AG04449 (cell line): ENCODE results near the gene FAM171A2.
"Not testable (repeated sequence)": the region's sequence is repeated elsewhere in the genome, so short reads cannot be mapped to it uniquely, and the experiment has no call there.

Experiments
- CTCF ChIA-PET: fragments of 350-600 bp; formaldehyde crosslinking; extraction: SDS; loops from one replicate; lab custom pipeline; 2021; ENCODE audit warnings: antibody characterized with exemption; lab: Yijun Ruan, JAX
- POLR2A ChIA-PET: fragments of 400-600, 350-600 bp; formaldehyde crosslinking; extraction: SDS; loops from one replicate; lab custom pipeline; 2020; ENCODE audit warnings: antibody characterized with exemption, inconsistent platforms; lab: Yijun Ruan, JAX
- DNase-seq: peaks from one replicate; pipeline ENCODE4 v3.0.0-alpha.2; 2010; ENCODE audit warnings: low read depth, low spot score
- H3K4me3 ChIP-seq: 2 replicates; pipeline ENCODE4 v1.5.1; 2011; ENCODE audit warnings: low read depth, mild to moderate bottlenecking, control low read depth, low read length
- TF ChIP-seq, protein P1 (sequence below): IDR thresholded peaks from one replicate; pipeline ENCODE4 v1.5.1; 2011; ENCODE audit warnings: mild to moderate bottlenecking, moderate library complexity, low read length, control low read depth, inconsistent platforms; ENCODE audit not compliant: insufficient read depth; ENCODE audit errors: missing control alignments

FAM171A2 gene

DNA sequence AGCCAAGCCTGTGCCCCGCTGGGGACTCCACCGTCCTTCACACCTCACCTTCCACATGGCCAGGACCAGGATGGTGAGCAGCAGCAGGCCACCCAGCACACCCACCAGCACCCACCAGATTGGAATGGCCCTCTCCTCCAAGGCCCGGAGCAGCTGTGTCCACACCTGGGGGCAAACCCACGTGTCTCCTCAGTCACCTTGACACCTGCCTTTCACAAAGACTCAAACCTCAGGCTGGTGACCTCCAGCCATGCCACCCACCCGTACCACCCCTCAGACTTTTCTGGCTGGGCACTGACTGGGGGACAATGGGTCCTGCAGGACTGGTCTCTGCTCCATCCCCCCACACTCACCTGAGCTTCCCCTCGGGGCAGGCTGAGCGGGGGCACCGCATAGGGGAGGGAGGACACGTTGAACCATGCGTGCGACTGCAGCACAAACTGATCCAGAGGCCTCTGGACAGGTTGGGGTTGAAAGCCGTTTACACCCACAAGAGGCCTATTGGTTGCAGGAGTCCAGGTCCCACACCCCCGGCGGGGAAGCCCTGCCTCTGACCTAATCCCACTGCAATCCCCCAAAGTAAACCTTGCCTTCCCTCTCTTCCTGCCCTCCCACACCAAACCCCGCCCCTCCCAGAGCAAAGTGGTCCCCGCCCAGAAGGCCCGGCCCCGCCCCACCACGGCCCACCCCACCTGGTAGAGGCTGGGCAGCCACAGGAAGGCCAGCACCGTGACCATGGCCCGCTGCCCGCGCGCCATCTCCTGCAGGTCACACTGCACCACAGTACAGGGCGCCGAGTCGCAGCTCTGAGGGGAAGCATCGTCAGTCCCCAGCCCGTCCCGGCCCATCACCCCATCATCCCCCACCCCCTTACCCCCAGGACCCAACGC, 10.9 kb upstream of the FAM171A2 start:
- no peak overlapping the region for H3K4me3 ChIP-seq
- ChIA-PET POLR2A (no interaction called here), CTCF (interaction anchor here (0.8 to 2.4 kb wide), 8 partner anchors 8 to 46 kb away, joined by 3 to 12 read pairs (median 6); partner anchors contain the start of genes FAM171A2 and GRN)
- TF ChIP-seq, protein P1, sequence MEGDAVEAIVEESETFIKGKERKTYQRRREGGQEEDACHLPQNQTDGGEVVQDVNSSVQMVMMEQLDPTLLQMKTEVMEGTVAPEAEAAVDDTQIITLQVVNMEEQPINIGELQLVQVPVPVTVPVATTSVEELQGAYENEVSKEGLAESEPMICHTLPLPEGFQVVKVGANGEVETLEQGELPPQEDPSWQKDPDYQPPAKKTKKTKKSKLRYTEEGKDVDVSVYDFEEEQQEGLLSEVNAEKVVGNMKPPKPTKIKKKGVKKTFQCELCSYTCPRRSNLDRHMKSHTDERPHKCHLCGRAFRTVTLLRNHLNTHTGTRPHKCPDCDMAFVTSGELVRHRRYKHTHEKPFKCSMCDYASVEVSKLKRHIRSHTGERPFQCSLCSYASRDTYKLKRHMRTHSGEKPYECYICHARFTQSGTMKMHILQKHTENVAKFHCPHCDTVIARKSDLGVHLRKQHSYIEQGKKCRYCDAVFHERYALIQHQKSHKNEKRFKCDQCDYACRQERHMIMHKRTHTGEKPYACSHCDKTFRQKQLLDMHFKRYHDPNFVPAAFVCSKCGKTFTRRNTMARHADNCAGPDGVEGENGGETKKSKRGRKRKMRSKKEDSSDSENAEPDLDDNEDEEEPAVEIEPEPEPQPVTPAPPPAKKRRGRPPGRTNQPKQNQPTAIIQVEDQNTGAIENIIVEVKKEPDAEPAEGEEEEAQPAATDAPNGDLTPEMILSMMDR: no peak
- no peak for DNase-seq

DNA sequence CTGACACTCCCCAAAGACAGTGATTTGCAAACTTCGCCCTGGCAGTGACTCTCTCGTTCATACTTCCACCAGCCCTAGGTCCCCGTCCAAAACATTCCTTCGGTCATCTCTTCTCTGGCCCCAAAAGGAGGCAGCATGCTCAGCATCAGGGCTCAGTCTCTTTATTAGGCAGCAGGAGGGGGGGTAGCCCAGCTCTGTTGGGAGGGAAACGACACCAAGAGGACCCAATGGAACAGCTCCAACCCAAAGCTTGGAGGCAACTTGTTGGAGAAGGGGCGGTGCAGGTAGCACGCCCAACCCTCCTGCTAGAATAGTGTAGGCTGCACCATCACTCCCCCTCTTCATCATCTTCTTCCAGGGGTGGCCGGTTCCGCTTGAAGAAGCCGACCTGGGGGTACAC, 8.4 kb upstream of the FAM171A2 start:
- POLR2A ChIA-PET: no interaction called here
- no peak for DNase-seq
- no peak overlapping the region for H3K4me3 ChIP-seq
- CTCF ChIA-PET: interaction anchor here (0.8 to 3.6 kb wide), 3 partner anchors 10 to 18 kb away, joined by 3 to 24 read pairs (median 4); partner anchors contain the start of gene FAM171A2
- TF ChIP-seq, protein P1: no peak

DNA sequence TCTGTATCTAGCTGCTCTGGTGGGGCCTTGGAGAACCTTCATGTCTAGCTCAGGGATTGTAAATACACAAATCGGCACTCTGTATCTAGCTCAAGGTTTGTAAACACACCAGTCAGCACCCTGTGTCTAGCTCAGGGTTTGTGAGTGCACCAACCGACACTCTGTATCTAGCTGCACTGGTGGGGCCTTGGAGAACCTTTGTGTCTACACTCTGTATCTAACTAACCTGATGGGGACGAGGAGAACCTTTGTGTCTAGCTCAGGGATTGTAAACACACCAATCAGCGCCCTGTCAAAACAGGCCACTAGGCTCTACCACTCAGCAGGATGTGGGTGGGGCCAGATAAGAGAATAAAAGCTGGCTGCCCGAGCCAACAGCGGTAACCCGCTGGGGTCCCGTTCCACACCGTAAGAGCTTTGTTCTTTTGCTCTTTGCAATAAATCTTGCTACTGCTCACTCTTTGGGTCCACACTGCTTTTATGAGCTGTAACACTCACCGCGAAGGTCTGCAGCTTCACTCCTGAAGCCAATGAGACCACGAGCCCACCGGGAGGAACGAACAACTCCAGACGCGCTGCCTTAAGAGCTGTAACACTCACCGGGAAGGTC, 5.9 kb upstream of the FAM171A2 start:
- POLR2A ChIA-PET, DNase-seq, H3K4me3 ChIP-seq: not testable (repeated sequence)
- CTCF ChIA-PET: interaction anchor here (1.0 to 3.6 kb wide), 4 partner anchors 7 to 176 kb away, joined by 3 to 24 read pairs (median 5); partner anchors contain the start of gene FAM171A2

DNA sequence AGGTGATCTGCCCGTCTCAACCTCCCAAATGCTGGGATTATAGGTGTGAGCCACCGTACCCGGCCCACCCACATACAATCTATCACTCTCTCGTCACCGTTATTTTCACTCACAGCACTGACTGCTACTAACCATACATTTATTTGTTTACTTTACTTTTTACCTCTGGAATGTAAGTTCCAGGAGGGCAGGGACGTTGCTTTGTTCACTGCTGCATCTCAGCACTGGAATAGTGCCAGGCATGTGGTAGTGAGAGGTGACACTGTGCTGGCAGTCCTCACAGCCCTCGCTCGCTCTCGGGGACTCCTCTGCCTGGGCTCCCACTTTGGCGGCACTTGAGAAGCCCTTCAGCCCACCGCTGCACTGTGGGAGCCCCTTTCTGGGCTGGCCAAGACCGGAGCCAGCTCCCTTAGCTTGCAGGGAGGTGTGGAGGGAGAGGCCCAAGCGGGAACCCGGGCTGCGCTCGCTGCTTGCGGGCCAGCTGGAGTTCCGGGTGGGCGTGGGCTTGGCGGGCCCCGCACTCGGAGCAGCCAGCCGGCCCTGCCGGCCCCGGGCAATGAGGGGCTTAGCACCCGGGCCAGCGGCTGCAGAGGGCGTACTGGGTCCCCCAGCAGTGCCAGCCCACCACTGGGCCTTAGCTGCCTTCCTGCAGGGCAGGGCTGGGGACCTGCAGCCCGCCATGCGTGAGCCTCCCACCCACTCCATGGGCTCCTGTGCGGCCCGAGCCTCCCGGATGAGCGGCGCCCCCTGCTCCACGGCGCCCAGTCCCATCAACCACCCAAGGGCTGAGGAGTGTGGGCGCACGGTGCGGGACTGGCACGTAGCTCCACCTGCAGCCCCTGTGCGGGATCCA, 5.0 kb upstream of the FAM171A2 start:
- CTCF ChIA-PET: interaction anchor here (1.0 to 10.9 kb wide), 4 partner anchors 17 to 175 kb away, joined by 3 to 165 read pairs (median 3); no protein-coding TSS in a partner anchor
- DNase-seq: not testable (repeated sequence)

DNA sequence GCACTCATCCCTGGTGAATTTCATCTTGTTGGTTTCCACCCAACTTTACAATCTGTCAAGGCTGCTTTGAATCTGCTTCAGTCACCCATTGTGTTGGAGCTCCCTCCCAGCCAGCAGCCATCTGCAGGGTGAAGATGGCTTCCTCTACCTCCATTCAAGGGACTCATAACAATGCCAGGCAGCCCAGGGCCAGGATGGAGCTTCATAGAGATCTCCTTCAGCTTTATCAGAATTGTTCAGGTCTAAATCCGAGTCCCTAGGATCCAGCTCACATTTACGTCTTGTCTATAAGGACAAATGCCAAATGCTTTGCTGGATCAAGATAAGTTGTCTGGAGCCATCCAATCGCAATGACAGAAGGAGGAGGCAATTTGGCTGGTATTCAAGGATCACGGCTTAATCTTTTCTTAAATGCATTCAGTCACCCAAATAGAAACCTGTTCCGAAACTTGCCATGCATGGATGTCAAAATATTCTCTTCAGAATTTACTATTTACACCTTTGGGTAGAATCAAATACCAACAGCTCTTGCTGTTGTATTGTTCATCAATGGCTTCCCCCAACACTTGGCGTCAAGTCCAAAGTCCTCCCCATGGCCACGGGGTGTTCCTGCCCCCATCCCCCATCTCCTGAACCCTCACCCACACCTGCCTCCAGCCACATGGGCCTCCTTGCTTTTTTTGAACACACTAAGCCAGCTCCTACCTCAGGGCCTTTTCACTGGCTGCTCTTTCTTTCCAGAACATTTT, 3.8 kb upstream of the FAM171A2 start:
- ChIA-PET POLR2A (no interaction called here), CTCF (interaction anchor here (0.9 to 10.9 kb wide), 5 partner anchors 9 to 167 kb away, joined by 3 to 165 read pairs (median 7); no protein-coding TSS in a partner anchor)
- H3K4me3 ChIP-seq: no peak overlapping the region
- TF ChIP-seq, protein P1: no peak
- DNase-seq: no peak

More for the DNA sequence above, 5.0 kb upstream of the FAM171A2 start:
- POLR2A ChIA-PET, H3K4me3 ChIP-seq: not testable (repeated sequence)

DNA sequence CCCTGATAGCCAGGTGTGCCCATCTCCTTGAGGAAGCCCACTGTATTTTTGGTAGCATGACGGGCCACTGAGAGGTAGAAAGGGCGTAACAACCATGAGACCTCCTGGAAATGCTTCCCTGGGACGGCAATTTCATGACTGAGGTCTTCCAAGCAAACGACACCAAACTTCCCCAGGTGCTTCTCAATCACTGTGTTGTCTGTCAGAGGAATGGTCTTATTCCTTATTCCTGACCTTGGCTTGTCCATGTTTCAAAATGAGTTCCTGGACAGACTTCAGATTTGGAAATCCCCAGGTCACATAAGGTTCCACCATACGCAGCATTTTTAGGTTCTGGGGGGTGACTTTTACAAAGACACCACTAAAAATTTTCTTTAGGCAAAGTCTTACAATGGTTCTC, 1.4 kb upstream of the FAM171A2 start:
- POLR2A ChIA-PET, DNase-seq, H3K4me3 ChIP-seq: not testable (repeated sequence)
- CTCF ChIA-PET: interaction anchor here (0.6 to 10.9 kb wide), 8 partner anchors 10 to 248 kb away, joined by 3 to 165 read pairs (median 4); partner anchors contain the start of gene GRN
